Loucy (cell line): ENCODE measurements around the gene MDM4.

Experiments
- H2AFZ ChIP-seq: fragments of 200-600 bp; sonication (generic); 2 replicates; pipeline ENCODE4 v1.6.0; 2016; ENCODE audit warnings: antibody characterized with exemption, mild to moderate bottlenecking, low read length, moderate library complexity
- H3F3A ChIP-seq: fragments of 200-600 bp; 2 replicates; pipeline ENCODE4 v1.6.0; 2016; ENCODE audit warnings: antibody characterized with exemption, low read depth, mild to moderate bottlenecking
- H3K27me3 ChIP-seq: fragments of 200-600 bp; sonication (generic); 2 replicates; pipeline ENCODE4 v1.6.1; 2014; ENCODE audit warnings: low read length, mild to moderate bottlenecking; ENCODE audit not compliant: insufficient read depth, poor library complexity, severe bottlenecking
- H3K36me3 ChIP-seq: fragments of 200-600 bp; sonication (generic); 2 replicates; pipeline ENCODE4 v1.6.1; 2016; ENCODE audit warnings: low read length; ENCODE audit not compliant: insufficient read depth
- H3K4me1 ChIP-seq: fragments of 200-600 bp; sonication (generic); 2 replicates; pipeline ENCODE4 v1.5.1; 2014; ENCODE audit warnings: low read length, mild to moderate bottlenecking; ENCODE audit not compliant: insufficient read depth, poor library complexity, severe bottlenecking
- H3K4me2 ChIP-seq: fragments of 200-600 bp; sonication (generic); 2 replicates; pipeline ENCODE4 v1.6.0; 2014; ENCODE audit warnings: antibody characterized with exemption, low read length, low read depth, mild to moderate bottlenecking; ENCODE audit not compliant: poor library complexity, severe bottlenecking
- H3K4me3 ChIP-seq: fragments of 200-600 bp; sonication (generic); 2 replicates; pipeline ENCODE4 v1.5.1; 2014; ENCODE audit warnings: low read length, mild to moderate bottlenecking, mixed read lengths; ENCODE audit not compliant: poor library complexity, severe bottlenecking
- H3K79me2 ChIP-seq: fragments of 200-600 bp; sonication (generic); 2 replicates; pipeline ENCODE4 v1.6.1; 2014; ENCODE audit warnings: low read length; ENCODE audit not compliant: insufficient read depth
- H3K9ac ChIP-seq: fragments of 200-600 bp; sonication (generic); 2 replicates; pipeline ENCODE4 v1.6.0; 2014; ENCODE audit warnings: mild to moderate bottlenecking, low read depth, low read length, moderate library complexity; ENCODE audit not compliant: poor library complexity, severe bottlenecking
- H3K9me2 ChIP-seq: fragments of 200-600 bp; sonication (generic); replicated peaks from 2 replicates; pipeline ENCODE4 v1.6.1; 2016; ENCODE audit warnings: low read depth, low read length, mixed read lengths
- H3K9me3 ChIP-seq: fragments of 200-600 bp; sonication (generic); 2 replicates; pipeline ENCODE4 v1.6.1; 2014; ENCODE audit warnings: mild to moderate bottlenecking, antibody characterized with exemption, low read length, low read depth; ENCODE audit not compliant: insufficient read depth
- H4K20me1 ChIP-seq: fragments of 200-600 bp; sonication (generic); 2 replicates; pipeline ENCODE4 v1.6.0; 2014; ENCODE audit warnings: antibody characterized with exemption, low read length, mild to moderate bottlenecking; ENCODE audit not compliant: insufficient read depth, poor library complexity, severe bottlenecking
- EZH2phosphoT487 ChIP-seq: fragments of 200-600 bp; IDR thresholded peaks from 2 replicates; pipeline ENCODE4 v1.6.1; 2018; ENCODE audit warnings: antibody characterized with exemption, mild to moderate bottlenecking, moderate library complexity, borderline replicate concordance
- TF ChIP-seq, protein P1 (sequence below): fragments of 200-600 bp; sonication (generic); conservative IDR thresholded peaks from 2 replicates; pipeline ENCODE4 v1.5.1; 2014; ENCODE audit warnings: mild to moderate bottlenecking, antibody characterized with exemption, low read length

Gene MDM4, protein sequence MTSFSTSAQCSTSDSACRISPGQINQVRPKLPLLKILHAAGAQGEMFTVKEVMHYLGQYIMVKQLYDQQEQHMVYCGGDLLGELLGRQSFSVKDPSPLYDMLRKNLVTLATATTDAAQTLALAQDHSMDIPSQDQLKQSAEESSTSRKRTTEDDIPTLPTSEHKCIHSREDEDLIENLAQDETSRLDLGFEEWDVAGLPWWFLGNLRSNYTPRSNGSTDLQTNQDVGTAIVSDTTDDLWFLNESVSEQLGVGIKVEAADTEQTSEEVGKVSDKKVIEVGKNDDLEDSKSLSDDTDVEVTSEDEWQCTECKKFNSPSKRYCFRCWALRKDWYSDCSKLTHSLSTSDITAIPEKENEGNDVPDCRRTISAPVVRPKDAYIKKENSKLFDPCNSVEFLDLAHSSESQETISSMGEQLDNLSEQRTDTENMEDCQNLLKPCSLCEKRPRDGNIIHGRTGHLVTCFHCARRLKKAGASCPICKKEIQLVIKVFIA

DNA sequence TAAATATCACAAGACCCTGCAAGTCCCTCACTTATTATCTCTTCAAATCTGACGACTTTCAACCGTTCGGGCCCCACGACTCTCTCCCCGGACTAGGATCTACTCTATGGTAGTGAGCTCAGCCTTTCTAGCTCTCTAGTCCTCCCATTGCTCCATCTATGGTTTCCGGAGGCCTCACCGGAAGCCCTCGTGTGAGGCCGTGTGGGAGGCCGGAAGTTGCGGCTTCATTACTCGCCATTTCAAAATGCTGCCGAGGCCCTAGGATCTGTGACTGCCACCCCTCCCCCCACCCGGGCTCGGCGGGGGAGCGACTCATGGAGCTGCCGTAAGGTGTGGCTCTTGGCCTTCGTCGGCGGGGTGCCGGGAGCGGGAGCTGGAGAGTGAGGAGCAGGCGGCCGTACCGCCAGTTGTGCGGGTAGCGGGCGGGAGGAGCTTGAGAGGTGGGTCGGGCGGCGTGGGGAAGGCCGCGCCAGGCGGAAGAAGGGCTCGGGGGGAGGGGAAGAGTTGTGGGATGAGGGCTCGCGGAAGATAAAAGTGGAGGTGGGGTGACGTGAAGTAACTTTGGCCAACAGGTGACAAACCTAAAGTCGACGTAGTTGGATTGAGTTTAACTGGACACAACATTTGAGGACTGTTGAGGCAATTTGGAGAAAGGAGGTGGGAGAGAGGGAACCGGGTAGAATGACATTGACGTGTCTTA, at the start of gene MDM4:
TSS of gene MDM4 (plus strand) at position 227 of the 700 bp plus-strand sequence. CDS start 9,113 bp downstream, outside the sequence.
- peaks cover 9% of the 10 kb centered on the region for H4K20me1 ChIP-seq
- peak within 1 kb of the TSS; percentile 84 for H3K4me2 ChIP-seq
- H3K27me3 ChIP-seq = no peaks in the 10 kb centered on the region
- H2AFZ ChIP-seq = peak within 1 kb of the TSS; percentile 85
- H3K36me3 ChIP-seq = no peaks in the 10 kb centered on the region
- peaks cover 42% of the 10 kb centered on the region for H3K4me1 ChIP-seq
- TF ChIP-seq, protein P1, sequence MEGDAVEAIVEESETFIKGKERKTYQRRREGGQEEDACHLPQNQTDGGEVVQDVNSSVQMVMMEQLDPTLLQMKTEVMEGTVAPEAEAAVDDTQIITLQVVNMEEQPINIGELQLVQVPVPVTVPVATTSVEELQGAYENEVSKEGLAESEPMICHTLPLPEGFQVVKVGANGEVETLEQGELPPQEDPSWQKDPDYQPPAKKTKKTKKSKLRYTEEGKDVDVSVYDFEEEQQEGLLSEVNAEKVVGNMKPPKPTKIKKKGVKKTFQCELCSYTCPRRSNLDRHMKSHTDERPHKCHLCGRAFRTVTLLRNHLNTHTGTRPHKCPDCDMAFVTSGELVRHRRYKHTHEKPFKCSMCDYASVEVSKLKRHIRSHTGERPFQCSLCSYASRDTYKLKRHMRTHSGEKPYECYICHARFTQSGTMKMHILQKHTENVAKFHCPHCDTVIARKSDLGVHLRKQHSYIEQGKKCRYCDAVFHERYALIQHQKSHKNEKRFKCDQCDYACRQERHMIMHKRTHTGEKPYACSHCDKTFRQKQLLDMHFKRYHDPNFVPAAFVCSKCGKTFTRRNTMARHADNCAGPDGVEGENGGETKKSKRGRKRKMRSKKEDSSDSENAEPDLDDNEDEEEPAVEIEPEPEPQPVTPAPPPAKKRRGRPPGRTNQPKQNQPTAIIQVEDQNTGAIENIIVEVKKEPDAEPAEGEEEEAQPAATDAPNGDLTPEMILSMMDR = no peak
- TF ChIP-seq EZH2phosphoT487 = no peak
- no peaks in the 10 kb centered on the region for H3K9me3 ChIP-seq
- H3F3A ChIP-seq = peaks cover 9% of the 10 kb centered on the region; the same call in 1 of the 2 replicates
- H3K79me2 ChIP-seq = peaks cover 49% of the 10 kb centered on the region
- H3K4me3 ChIP-seq = peak within 1 kb of the TSS; percentile 84
- H3K9me2 ChIP-seq = no peaks in the 10 kb centered on the region
- H3K9ac ChIP-seq = peak within 1 kb of the TSS; percentile 86

DNA sequence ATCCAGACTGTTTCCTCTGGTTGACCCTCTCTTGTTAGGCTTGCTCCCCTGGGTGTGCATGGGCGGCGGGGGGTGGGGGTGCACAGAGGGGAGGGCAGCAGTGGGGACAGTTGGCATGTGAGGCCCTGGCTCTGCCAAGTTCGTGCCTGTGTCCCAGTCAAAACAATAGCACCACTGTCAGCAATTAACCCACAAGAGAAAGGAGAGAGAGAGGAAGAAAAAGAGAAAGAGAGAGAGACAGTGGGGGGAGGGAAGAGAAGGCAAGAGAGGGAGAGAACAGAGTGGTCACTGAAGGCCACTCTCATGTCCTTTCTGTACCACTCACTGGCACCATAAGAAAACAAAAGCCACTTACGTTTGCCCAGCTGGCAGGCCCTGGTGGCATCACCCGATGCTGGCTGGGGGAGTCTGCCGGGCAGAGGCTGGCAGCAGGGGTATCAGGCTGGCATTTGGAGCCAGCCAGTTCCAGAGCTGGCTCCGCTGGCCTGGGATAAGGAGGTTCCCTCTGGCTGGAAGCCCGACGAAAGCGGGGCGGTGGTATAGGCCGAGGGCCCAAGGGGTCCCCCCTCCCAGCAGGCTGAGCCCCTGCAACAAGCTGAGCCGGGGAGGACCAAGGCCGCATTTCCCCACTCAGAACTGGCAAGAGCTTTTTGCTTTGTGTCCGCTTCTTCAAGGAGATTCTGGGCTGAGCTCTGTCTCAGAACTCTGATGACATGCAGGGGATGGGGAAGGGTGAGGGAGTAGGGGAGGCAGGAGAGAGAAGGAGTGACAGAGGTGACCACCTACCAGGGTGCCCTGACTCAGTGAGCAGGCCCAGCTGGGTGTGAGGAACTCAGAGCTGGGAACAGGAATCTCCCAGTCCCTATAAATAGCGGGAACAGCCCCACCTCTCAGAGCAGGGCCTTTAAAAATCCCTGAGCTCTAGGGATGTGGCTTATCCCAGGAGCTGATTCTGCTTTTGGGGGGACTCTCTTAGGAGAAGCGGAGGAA, 49.5 kb upstream of the MDM4 start:
- Histone ChIP-seq H3K4me1 (peaks cover 72% of the 10 kb centered on the region), H3K79me2 (peaks cover 36% of the 10 kb centered on the region; the same call in 1 of the 2 replicates), H3K9ac (peak overlapping the region; percentile 72), H3K9me2 (no peaks in the 10 kb centered on the region), H3K4me2 (peak overlapping the region; percentile 46), H3K9me3 (no peaks in the 10 kb centered on the region), H2AFZ (no peak overlapping the region), H3F3A (peaks cover 8% of the 10 kb centered on the region), H3K36me3 (peaks cover 32% of the 10 kb centered on the region), H4K20me1 (no peaks in the 10 kb centered on the region), H3K27me3 (no peaks in the 10 kb centered on the region), H3K4me3 (peak overlapping the region; percentile 4)
- TF ChIP-seq, protein P1 = no peak

- Histone ChIP-seq H3K4me3 (no peak overlapping the region), H3K79me2 (peaks cover 42% of the 10 kb centered on the region; the same call in 1 of the 2 replicates), H3K9ac (no peak overlapping the region), H4K20me1 (no peaks in the 10 kb centered on the region), H3K4me2 (no peak overlapping the region), H3K36me3 (peaks cover 32% of the 10 kb centered on the region), H3K9me3 (no peaks in the 10 kb centered on the region), H3K9me2 (no peaks in the 10 kb centered on the region), H3K27me3 (no peaks in the 10 kb centered on the region), H2AFZ (no peak overlapping the region), H3K4me1 (peaks cover 58% of the 10 kb centered on the region), H3F3A (no peaks in the 10 kb centered on the region)
- TF ChIP-seq, protein P1 = no peak
- TF ChIP-seq EZH2phosphoT487 = no peak
Observed at GRCh38 chr1:204468206-204468605, 48.0 kb upstream of the MDM4 start.
